HUES6 (cell line): Measurements from ENCODE around the gene VWC2L.

Experiments
- H3K27ac ChIP-seq: 2 replicates; pipeline ENCODE4 v1.7.0; 2013; ENCODE audit warnings: low read depth, mild to moderate bottlenecking, low read length, inconsistent platforms
- H3K27me3 ChIP-seq: 2 replicates; pipeline ENCODE4 v1.6.1; 2013; ENCODE audit warnings: low read length; ENCODE audit not compliant: control insufficient read depth, insufficient read depth
- H3K36me3 ChIP-seq: 2 replicates; pipeline ENCODE4 v1.6.1; 2013; ENCODE audit warnings: low read length; ENCODE audit not compliant: control insufficient read depth, insufficient read depth
- H3K4me1 ChIP-seq: 2 replicates; pipeline ENCODE4 v1.6.1; 2013; ENCODE audit warnings: low read length; ENCODE audit not compliant: control insufficient read depth, insufficient read depth
- H3K4me3 ChIP-seq: 2 replicates; pipeline ENCODE4 v1.5.1; 2013; ENCODE audit warnings: low read depth, low read length
- H3K9ac ChIP-seq: one replicate; pipeline ENCODE4 v1.6.1; 2013; ENCODE audit warnings: mild to moderate bottlenecking, low read length
- H3K9me3 ChIP-seq: 2 replicates; pipeline ENCODE4 v1.6.1; 2013; ENCODE audit warnings: low read depth, low read length; ENCODE audit not compliant: control insufficient read depth, insufficient read depth

The VWC2L gene

DNA sequence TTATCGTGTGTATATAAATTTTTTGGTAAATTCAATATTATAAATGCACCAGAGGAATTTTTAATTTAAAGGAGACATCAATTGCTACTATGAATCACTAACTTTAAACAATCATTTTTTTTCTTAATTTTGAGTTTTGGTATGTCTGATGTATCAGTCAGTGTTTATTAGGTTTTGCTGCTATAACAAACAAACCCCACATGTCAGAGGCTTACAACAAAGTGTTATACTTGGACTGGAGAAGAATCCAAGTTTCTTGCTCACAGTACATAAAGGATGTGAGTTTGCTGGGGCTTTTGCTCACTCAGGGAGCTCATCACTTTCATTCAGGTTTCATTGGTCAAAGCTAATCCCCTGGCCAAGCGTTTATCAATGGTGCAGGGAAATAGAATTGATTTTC, 81.8 kb downstream of the VWC2L start:
- Histone ChIP-seq H3K36me3 (no peaks in the 10 kb centered on the region), H3K4me1 (no peaks in the 10 kb centered on the region), H3K4me3 (no peak overlapping the region), H3K9me3 (peaks cover 4% of the 10 kb centered on the region; the same call in 1 of the 2 replicates), H3K9ac (no peak overlapping the region), H3K27ac (no peak overlapping the region), H3K27me3 (no peaks in the 10 kb centered on the region)

DNA sequence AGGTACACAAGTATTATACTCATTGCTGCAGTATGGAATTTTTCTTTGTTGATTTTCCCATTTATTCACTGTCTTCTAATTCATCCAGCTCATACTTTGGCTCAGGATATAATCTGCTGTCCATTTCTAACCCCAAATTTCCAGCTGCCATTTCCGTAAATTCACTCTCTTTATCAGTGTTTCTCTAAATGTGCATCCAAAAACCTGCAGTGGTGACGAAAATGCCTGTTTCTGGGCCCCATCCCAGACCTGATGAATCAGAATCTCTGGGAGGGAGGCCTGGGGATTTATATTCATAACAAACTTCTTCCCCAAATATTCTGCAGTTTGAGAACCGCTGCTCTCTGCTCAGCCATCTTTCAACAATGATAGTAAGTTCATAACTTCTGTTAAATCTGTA, 86.6 kb downstream of the VWC2L start:
- H3K4me1 ChIP-seq, result no peaks in the 10 kb centered on the region
- H3K27me3 ChIP-seq, result no peaks in the 10 kb centered on the region
- H3K36me3 ChIP-seq, result no peaks in the 10 kb centered on the region
- no peak overlapping the region for H3K27ac ChIP-seq
- no peak overlapping the region for H3K9ac ChIP-seq
- no peak overlapping the region for H3K4me3 ChIP-seq
- H3K9me3 ChIP-seq, result no peaks in the 10 kb centered on the region

GRCh38 chr2:214503568-214503967, 92.7 kb downstream of the VWC2L start:
- Histone ChIP-seq H3K36me3 (no peaks in the 10 kb centered on the region), H3K9me3 (no peaks in the 10 kb centered on the region), H3K9ac (no peak overlapping the region), H3K27ac (no peak overlapping the region), H3K4me3 (no peak overlapping the region), H3K27me3 (no peaks in the 10 kb centered on the region), H3K4me1 (no peaks in the 10 kb centered on the region)

- Histone ChIP-seq H3K36me3 (no peaks in the 10 kb centered on the region), H3K27ac (no peak overlapping the region), H3K4me3 (no peak overlapping the region), H3K9me3 (no peaks in the 10 kb centered on the region), H3K4me1 (no peaks in the 10 kb centered on the region), H3K27me3 (no peaks in the 10 kb centered on the region), H3K9ac (no peak overlapping the region)
These were observed 93.9 kb downstream of the VWC2L start for GRCh38 chr2:214504599-214505376.

DNA sequence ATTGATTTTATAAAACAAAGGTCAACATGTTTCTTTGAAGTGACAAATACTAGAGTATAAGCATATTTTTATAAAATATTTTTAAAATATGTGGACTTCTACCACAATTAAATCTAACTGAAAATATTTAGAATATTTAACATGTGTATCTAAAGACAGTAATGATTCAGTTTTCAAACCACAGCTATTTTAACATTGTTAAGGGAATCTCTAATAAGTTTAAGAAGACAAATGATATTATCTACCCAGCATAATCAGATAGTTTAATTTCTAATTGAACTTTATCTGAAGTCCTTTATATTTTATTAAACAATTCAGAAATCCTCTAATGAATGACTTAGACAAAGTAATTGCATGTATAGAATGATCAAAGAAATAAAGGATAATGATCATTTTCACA, 96.2 kb downstream of the VWC2L start:
- H3K36me3 ChIP-seq, result no peaks in the 10 kb centered on the region
- no peaks in the 10 kb centered on the region for H3K27me3 ChIP-seq
- no peaks in the 10 kb centered on the region for H3K4me1 ChIP-seq
- no peak overlapping the region for H3K4me3 ChIP-seq
- H3K27ac ChIP-seq, result no peak overlapping the region
- H3K9me3 ChIP-seq, result no peaks in the 10 kb centered on the region
- no peak overlapping the region for H3K9ac ChIP-seq

DNA sequence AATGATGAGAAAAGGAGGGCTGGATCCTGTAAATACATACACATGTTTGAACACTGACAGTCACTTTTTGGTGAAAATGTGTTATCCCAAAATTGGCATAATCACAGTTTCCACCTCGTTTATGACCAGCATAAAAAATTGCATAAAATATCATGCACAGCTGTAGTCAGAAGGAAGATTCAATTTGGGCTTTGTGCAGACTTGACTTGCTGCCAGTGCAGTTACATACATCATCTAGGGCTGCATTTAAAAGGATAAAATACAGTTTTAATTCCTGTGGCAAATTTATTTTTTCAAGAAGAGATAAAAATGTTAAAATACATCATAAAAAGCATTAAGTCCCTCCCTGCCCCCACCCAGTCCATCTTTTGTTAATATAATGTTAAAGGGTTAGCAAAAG, 103.8 kb downstream of the VWC2L start:
- no peaks in the 10 kb centered on the region for H3K36me3 ChIP-seq
- no peak overlapping the region for H3K9ac ChIP-seq
- no peak overlapping the region for H3K4me3 ChIP-seq

DNA sequence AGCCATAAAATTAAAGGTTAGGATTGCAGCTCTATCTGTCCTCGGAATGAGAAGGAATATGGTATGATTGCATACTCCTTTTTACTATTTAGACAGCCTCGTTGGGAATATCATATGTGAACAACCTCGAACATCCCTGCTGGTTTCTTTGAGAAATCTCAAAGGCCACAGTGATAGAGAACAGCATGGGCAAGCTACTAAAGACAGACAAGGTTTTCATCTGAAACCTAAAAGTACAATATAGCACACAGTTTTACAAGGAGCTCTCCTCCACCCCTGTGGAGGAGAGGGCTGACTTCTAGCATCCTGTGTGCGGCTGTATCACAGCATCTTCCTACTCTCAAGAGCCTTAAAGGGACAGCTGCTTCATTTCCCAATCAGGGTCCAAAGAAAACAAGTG, 104.3 kb downstream of the VWC2L start:
- Histone ChIP-seq H3K9me3 (no peaks in the 10 kb centered on the region), H3K4me1 (no peaks in the 10 kb centered on the region), H3K27ac (no peak overlapping the region), H3K27me3 (no peaks in the 10 kb centered on the region), H3K36me3 (no peaks in the 10 kb centered on the region), H3K4me3 (no peak overlapping the region), H3K9ac (no peak overlapping the region)

More for the DNA sequence above, 103.8 kb downstream of the VWC2L start:
- H3K9me3 ChIP-seq, result no peaks in the 10 kb centered on the region
- no peaks in the 10 kb centered on the region for H3K4me1 ChIP-seq
- H3K27ac ChIP-seq, result no peak overlapping the region
- no peaks in the 10 kb centered on the region for H3K27me3 ChIP-seq

DNA sequence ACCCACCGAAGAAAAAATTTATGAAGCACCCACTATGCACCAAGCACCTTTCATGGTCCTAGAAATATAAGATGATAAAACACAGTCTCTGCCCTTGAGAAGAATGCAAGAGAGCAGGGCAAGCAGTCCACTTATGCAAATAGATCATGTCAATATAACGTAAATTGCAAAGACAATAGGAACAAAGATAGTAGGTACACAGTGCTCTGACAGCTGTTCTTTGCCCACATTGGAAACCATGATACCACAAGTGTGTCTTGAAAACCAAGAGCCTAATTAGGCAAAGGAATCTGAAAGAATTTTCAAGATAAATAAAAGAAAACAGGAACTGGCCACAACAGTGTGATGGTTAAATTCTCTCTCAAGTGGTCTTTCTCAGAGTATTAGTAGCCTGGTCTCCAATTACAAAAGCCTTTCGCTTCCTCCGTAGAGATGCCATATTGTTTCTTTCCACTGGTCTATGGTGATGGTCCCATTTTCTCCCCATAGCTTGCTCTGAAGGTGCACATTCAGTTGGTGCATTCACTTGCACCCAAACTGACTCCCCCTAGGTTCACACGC, 108.5 kb downstream of the VWC2L start:
- H3K36me3 ChIP-seq, result no peaks in the 10 kb centered on the region
- no peak overlapping the region for H3K27ac ChIP-seq
- no peaks in the 10 kb centered on the region for H3K27me3 ChIP-seq
- H3K9me3 ChIP-seq, result no peaks in the 10 kb centered on the region
- H3K4me1 ChIP-seq, result no peaks in the 10 kb centered on the region
- H3K9ac ChIP-seq, result no peak overlapping the region
- H3K4me3 ChIP-seq, result no peak overlapping the region

DNA sequence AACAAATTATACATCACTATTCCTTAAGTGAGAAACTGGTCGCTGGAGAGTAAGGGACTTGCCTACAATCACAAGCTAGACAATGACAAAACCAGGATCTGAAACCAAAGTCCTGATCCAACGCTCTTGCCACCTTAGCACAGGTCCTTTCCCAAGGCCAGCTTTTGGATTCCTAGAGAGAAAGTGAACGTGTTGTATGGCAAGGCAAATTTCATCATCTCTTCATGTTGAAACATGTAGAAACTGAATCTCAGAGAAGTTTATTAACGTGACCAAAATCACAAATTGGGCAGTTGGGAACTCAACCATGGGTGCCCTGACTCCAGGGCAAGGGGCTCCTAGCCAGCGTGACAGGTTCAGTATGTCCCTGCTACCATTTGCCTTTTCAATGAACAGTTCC, 118.2 kb downstream of the VWC2L start:
- no peaks in the 10 kb centered on the region for H3K4me1 ChIP-seq
- H3K9me3 ChIP-seq, result no peaks in the 10 kb centered on the region
- H3K4me3 ChIP-seq, result no peak overlapping the region
- H3K36me3 ChIP-seq, result no peaks in the 10 kb centered on the region
- H3K9ac ChIP-seq, result no peak overlapping the region
- H3K27ac ChIP-seq, result no peak overlapping the region
- no peaks in the 10 kb centered on the region for H3K27me3 ChIP-seq

- H3K4me3 ChIP-seq, result no peak overlapping the region
- no peaks in the 10 kb centered on the region for H3K36me3 ChIP-seq
- no peaks in the 10 kb centered on the region for H3K9me3 ChIP-seq
- H3K27me3 ChIP-seq, result no peaks in the 10 kb centered on the region
- H3K9ac ChIP-seq, result no peak overlapping the region
- no peaks in the 10 kb centered on the region for H3K4me1 ChIP-seq
- no peak overlapping the region for H3K27ac ChIP-seq
These were observed 118.7 kb downstream of the VWC2L start for GRCh38 chr2:214529514-214529913.

GRCh38 chr2:214533541-214533940, 122.7 kb downstream of the VWC2L start:
- H3K4me1 ChIP-seq, result no peaks in the 10 kb centered on the region
- no peak overlapping the region for H3K4me3 ChIP-seq
- no peaks in the 10 kb centered on the region for H3K36me3 ChIP-seq
- no peaks in the 10 kb centered on the region for H3K9me3 ChIP-seq
- H3K27ac ChIP-seq, result no peak overlapping the region
- H3K9ac ChIP-seq, result no peak overlapping the region
- no peaks in the 10 kb centered on the region for H3K27me3 ChIP-seq
